Measurements from ENCODE around the gene NINJ1. TPM values are rescaled to one million over a fixed set of nuclear protein-coding genes. Genes with fewer than 3 reads are reported as not detected.
"Not testable (repeated sequence)": the region's sequence is repeated elsewhere in the genome, so short reads cannot be mapped to it uniquely, and the experiment has no call there.

Gene NINJ1
- total RNA-seq, 2 donors from 2014 or later, result 38.4 to 45.9 TPM

DNA sequence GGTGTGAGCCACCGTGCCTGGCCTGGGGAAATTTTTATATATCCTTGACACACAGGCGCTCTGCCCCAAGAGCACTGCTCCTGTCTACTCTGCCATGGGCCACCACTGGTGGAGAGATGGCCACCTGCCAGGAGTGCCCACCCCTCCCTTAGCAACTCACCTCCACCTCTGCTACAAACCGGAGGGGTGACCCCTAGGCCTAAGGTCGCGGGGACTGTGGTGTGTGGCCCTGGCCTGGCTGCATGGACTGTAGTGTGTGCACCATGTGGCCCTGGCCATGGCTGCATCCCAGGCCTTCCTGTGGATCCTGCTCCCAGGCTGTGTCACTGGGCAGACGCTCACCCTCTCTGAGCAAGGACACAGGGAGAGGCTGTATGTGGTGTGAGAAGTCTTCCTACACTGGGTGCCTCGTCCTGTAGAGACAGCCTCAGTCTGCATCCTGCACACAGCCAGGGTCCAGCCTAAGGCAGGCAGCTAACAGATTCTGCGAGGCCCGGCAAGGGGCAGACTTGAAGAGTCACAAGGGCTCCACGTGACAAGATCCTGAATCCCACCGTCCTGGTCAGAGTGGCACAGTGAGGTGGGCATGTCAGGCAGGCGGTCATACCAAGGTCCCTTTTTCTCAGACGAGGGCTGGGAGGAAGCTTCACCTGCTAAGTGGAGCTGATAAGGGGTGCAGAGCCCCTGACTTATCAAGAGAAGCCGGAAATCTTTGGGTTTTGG, 10.3 kb downstream of the NINJ1 start:
- intact Hi-C loops (cut with DNase I), result no loop called here
- no peak for ATAC-seq
- DNase-seq, result peak; percentile 22

DNA sequence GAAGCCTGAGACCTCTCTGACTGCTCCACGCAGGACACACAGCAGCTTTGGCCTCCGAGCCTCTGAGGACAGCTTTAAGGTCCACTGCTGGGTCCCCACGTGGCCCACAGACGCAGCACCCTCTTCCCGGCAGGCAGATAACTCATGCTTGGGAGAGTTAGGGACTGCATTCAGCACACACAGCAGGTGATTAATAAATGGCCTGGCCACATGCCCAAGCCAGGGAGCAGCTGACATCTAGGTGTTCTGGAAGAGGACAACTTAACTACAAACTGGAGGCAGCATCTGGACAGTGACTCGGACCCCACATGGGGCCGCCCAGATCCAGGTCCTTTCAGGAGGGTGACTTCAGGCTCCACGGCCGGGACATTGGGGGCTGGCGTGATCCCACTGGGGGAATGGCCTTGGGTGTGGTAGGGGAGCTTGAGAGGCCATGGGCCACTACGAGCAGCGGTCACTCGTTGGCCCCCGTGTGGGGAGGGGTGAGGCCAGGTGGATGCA, 11.3 kb downstream of the NINJ1 start:
- intact Hi-C loops (cut with DNase I), result no loop called here
- DNase-seq (no peak), ATAC-seq (no peak)

DNA sequence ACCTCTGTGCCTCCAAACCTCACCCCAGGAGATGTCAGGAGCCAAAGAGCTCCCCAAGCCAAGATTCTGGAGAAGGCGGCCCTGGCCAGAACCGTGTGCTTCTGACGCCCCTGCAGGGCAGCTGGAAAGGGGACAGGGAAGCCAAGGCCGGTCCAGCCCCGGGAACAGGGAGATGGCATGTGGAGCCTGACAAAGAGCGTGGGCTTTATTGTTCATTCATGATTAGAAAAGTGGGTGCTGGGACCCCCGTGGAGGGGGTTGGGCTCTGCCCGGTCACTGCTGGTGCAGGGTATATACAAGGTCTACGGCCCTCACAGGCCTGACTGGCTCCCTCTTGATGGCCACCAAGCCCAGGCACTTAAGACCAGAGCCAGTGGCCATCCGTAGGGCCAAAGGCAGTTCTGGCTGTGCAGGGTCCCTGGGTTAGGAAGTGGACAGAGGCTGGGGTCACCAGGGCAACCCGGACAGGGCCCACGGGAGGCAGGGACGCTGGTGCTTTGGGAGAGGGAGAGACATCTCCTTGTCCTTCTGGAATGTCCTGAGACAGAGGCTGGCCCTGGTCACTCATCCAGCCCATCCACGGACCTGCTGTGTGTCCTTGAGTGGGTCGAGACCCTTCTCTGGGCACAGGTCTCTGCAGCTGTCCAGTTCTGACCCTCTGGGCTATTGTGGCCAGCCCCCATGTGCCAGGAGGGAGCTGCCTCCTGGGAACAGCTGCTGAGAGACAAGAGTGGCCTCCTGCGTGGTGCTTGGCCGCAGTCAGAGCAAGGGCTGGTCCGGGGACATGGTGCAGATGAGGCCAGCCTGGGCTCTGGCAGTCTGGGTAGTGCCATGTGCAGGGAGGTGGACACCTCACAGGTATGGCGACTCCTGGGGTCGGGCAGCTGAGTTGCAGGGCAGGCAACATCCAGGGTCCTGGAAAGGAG, 12.5 kb downstream of the NINJ1 start:
- intact Hi-C loops (cut with DNase I), result no loop called here

DNA sequence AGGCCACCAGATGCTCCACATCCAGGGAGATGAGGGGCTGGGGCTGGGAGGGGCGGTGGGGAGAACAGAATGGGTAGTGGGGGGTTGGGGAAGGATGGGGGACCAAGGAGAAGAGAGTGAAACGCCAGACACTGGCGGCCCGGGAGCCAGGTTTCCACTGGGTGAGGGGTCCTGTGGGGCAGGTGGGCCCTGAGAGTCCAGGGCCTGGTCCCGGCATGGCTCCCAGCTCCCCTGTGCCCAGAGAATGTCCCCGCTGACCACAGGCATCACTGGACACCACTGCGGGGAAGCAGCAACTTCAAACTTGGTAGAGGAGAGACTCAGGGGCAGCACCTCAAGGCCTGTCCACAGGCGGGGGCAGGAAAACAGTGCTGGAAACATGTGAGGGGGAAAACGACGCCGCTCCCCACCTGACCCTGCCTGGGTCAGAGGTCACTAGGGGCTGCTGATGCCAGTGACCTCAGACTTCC, 13.2 kb downstream of the NINJ1 start:
- ATAC-seq (no peak), DNase-seq (peak; percentile 24)
- intact Hi-C loops (cut with DNase I), result no loop called here

More for the DNA sequence above, 12.5 kb downstream of the NINJ1 start:
- no peak for ATAC-seq
- no peak for DNase-seq

DNA sequence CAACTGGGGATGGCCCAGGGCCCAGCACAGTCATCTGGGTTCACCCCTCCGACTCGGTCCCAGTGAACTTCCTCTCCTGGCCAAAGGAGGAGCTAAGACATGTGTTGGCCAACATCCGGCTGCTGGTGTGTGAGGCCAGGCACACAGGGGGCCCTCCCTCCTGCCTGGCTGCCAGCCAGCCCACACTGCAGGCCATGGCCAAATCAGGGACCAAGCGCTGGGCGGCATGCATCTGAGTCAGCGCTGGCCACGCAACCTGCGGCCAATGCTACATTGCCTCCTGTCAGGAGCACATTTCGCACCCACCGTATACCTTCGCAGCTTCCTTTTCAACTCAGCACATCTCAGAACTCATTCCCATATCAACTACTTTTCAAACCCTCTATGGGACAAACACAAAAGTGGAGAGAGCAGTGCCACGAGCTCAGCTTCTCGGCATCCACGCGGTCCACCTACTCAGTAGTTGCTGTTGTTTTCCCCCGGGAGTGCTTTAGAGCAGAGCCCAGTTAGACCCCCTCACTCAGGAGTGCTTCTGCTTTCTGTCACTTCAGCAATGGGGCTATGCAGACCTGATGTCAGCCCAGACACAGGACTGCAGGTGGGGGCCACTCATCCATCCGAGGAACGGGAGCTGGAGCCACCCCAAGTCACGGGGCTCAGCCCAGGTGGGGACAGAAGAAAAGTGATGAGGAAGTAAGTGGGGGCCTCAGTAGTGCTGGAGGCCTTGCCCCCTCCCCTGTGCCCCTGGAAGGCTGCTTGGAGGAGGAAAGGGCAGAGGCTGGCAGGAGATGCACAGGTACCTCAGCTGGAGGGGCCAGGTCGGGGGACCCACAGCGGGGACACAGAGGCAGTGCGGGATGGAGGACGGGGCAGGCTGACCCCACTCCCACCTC, 13.9 kb downstream of the NINJ1 start:
- intact Hi-C loops (cut with DNase I), result no loop called here
- DNase-seq (peak; percentile 95), ATAC-seq (peak; percentile 87 to 93)

DNA sequence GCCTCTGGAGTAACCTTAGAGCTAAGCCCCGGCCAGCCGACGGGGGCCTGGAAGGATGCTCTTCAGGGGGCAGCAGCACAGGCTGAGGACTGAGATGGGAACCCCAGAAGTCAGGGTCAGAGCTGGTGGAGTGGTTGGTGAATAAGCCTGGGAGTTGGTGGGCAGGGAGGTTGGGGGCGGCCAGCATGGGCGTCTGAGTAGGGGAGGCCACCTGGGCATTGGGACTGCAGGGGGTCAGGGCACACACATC, 14.4 kb downstream of the NINJ1 start:
- intact Hi-C loops (cut with DNase I), result no loop called here
- DNase-seq (no peak), ATAC-seq (peak in 1 of 2 donors; percentile 2)

DNA sequence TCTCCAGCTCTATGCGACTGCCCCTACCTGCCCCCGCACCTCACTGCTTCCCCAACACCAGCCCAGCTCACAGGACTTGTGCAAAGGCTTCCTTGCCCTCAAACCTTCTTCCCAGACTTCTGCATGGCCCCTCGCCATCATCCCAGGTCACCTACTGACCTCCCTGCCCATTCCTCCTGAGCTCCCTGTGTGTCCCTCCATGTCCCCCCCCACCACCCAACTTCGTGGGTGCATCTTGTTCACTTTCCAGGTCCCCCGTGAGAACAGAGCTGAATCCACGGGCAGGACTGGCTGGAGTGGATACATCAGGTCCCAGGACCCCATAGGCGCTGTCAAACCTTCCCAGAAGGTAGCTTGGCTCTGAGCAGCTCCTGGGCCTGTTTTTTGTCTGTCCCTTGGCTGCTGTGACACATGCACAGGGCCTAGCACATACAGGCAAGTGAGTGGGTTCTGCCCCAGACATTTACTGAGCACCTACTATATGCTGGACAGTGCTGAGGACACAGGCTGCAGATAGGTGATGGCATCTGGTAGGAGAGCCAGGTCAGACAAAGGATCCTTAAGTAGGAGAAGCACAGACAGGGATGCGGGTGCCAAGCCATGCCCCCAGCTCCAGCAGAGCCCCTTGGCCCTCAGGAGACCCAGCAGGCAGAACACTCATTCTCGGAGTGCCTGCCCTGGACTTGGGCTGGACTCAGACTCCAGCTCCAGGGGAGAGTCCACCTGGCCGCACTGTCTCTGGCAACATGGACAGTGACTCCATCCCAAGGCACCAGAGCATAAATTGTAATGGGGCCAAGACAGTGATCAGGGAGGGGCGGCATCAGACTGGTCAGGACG, 15.0 kb downstream of the NINJ1 start:
- DNase-seq, result peak; percentile 13
- peak in 1 of 2 donors; percentile 1 for ATAC-seq
- intact Hi-C loops (cut with DNase I), result no loop called here

DNA sequence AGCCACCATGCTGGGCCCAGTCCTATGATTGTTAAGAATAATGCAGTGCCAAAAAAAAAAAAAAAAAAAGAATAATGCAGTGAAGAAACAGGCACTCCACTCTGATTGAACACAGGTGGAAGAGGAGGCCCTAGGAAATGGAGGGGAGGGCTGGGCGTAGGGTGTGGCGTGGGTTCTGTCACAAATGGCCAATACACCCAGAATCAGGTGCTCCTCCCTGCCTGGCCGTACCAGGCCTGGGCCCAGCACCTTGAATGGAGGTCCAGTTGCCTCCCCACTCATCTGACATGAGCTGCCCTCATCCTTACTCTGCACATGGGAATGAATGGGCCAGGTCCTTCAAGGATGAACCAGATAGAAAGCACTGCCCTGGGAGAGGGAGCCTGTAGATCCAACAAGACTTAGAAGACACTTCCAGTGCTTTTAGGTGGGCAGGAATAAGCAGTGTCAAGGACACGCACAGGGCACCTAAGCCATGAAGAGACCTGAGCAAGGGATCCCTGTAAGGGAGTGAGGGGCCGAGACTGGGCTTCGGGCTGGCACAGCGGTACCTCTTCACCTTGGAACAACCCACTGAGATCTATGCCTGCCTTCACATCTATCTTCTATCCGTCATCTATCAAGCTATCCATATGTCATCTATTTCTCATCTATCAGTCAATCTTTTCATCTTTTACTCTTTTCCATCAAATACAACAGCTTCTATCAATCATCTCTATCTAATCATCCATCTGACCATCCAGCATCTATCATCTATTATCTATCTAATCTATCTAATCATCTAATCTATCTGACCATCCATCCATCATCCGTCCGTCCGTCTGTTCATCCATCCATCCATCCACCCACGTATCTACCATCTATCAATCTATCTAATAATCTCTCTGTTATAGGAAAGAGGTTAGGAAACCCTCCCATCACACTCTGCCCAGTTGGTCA, 15.9 kb downstream of the NINJ1 start:
- DNase-seq (no peak), ATAC-seq (no peak)
- intact Hi-C loops (cut with DNase I), result no loop called here

DNA sequence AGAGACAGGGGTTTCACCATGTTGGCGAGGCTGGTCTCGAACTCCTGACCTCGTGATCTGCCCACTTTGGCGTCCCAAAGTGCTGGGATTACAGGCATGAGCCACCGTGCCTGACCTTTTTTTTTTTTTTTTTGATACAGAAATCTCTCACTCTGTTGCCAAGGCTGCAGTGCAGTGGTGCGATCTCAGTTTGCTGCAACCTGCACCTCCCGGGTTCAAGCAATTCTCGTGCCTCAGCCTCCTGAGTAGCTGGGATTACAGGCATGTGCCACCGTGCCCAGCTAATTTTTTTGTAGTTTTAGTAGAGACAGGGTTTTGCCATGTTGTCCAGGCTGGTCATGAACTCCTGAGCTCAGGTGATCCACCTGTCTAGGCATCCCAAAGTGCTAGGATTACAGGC, 16.5 kb downstream of the NINJ1 start:
- intact Hi-C loops (cut with DNase I); ATAC-seq: not testable (repeated sequence)
- DNase-seq, result peak; percentile 15

DNA sequence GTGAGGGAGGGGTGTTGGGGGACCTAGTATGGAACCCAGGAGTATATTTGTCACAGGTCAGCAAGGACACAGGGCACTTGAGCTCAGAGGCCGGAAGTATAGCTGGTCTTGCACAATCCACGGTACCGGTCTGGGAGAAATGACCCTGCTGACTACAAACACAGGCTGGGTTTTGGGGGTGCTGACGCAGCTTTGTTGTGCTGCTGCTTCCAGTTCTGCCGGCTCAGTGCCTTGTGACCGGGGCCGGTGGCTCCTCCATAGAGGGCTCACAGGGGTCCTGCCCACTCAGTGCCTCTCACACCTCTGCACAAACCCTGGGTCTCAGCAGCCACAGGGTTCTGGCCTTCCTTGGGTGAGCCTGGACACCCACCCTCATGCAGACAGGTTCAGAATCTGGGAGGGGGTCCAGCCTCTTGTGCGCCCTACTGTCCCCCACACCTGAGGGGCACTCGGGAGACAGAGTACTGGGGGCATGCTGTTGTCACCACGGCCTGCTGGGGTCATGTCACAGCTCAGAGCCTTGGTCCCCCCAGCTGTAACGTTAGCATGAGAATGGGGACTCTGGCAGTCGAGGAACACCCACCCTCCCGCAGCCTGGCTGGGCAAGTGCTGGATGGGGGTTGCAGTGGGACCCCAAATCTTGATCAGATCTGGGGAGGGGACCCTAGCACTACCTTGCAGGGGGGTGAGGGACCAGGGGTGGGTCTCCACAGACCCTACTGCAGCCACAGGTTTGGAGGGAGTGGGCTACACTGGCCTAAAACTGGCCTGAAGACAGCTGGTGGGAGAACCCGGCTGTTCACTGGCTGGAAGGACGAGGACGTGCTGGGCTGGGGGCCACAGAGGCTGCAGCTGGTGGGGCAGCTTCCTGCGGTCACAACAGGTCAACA, 17.7 kb downstream of the NINJ1 start:
- intact Hi-C loops (cut with DNase I), result no loop called here
- DNase-seq (peak; percentile 77), ATAC-seq (peak; percentile 26 to 29)

DNA sequence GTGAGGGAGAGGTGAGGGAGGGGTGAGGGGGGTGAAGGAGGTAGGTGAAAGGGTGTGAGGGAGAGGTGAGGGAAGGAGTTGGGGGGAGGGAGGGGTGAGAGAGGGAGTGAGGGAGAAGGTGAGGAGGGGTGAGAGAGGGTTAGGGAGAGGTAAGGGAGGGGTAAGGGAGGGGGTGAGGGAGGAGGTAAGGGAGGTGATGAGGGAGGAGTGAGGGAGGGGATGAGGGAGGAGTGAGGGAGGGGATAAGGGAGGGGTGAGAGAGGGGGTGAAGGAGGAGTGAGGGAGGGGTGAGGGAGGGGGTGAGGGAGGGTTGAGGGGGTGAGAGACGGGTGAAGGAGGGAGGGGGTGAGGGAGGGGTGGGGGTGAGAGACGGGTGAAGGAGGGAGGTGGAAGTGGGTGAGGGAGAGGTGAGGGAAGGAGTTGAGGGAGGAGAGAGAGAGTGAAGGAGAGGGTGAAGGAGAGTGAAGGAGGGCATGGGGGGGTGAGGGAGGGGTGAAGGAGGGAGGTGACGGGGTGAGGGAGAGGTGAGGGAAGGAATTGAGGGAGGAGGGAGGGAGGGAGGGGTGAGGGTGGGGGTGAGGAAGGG, 18.5 kb downstream of the NINJ1 start:
- DNase-seq (no peak), ATAC-seq (no peak)
- intact Hi-C loops (cut with DNase I), result no loop called here

DNA sequence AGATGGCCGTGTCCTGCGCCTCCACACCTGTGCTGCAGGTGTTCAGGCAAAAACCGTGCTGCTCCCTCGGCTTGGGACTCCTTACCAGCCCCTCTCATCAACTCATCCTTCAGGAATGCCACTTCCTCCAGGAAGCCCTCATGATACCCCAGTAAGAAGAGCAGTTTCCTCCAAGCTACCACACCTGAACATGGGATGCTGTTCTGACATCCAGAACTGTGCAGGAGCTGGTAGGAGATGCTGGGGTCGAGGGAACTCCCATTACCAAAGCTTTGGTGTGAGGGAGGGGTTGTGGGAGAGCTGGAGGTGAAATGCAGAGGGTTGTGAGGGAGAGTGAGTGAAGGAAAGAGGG, 19.1 kb downstream of the NINJ1 start:
- DNase-seq (no peak), ATAC-seq (no peak)
- intact Hi-C loops (cut with DNase I), result no loop called here

DNA sequence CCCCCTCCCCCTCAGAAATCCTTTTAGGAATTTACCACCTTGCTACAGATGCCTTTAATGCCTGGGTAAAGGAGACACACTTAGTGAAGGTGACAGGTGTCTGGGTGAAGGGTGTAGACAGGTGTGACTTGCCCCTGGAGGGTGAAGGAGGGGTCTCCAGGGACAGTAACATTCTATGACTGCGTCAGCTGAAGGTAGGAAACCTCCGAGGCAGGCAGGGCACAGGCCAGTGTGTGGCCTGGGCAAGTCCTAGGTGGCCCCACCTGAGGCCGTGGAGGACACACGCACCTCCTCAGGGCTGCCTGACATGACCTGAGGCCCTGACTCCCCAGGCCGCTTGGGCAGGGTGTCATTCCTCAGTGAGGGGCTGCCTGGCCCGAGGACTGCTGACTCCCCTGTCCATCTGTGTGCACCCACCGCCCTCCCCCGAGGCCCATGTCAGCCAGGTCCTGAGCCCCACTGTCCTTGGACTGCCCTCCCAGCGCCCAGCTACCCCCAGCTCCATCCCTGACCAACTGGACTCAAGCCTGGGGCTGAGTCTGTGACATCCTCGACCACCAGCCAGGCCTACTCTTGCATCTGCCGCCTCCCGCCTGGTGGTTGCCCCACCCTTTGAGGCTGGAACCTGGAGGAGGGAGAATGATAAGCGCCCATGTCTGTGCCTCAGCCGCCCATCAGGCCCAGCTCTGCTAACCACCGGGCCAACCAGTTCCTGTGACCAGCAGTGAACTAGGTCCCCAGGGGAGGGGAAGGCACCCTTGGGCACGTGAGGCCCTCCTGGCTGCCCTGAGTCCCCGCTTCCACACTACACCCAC, 19.7 kb downstream of the NINJ1 start:
- ATAC-seq (no peak), DNase-seq (peak; percentile 20)
- intact Hi-C loops (cut with DNase I), result no loop called here

DNA sequence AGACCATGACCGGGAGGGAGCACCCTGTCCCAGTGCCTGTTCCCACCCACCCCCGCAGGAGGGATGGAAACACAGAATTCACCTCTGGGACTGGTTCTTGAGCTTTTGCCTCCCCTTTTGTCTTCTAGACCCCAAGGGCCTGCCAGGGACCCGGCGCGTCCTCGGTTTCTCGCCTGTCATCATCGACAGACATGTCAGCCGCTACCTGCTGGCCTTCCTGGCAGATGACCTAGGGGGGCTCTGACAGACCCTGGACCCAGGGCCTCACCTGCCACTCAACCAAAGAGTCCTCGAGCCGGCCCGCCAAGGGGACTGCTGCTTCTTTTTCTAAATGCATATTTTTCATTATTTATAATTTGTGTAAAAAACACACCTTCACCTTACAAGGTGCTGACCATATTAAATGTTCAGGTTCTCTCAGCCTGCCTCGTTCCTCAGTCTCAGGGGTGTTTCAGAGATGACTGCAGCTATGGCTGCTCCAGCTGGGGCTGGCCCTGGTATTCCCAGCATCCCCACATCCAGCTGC, 21.1 kb downstream of the NINJ1 start:
- DNase-seq, result peak; percentile 15
- intact Hi-C loops (cut with DNase I), result no loop called here
- ATAC-seq, result no peak

Measured in left cardiac atrium (tissue), 4 donors.